Measurements from ENCODE around the gene HEYL.
A peak's percentile ranks its signal among the peaks of the same experiment; 100 is the strongest.

The HEYL gene

GRCh38 chr1:39574646-39575045 is 64.8 kb downstream of the HEYL start:
- peak; percentile 40 for DNase-seq
- Histone ChIP-seq H3K9me3 (ENCODE audit: severe bottlenecking) (no peaks in the 10 kb centered on the region), H3K27me3 (ENCODE audit: insufficient read depth, low read depth, severe bottlenecking) (no peaks in the 10 kb centered on the region), H3K27ac (peak overlapping the region; percentile 85), H3K36me3 (peaks cover 48% of the 10 kb centered on the region), H3K4me3 (ENCODE audit: low read depth, low read length) (peak overlapping the region; percentile 94)
- TF ChIP-seq CTCF (IDR thresholded peaks at IDR 0.05; ENCODE audit: low read depth, low read length) = no peak
